ENCODE data around the gene LHX6. TPM values are rescaled to one million over a fixed set of nuclear protein-coding genes. Genes with fewer than 3 reads are reported as not detected.
A peak's percentile ranks its signal among the peaks of the same experiment; 100 is the strongest.

LHX6 gene
- total RNA-seq, 4 donors from 2014 or later = 2.2 to 13.3 (median 8.8) TPM

GRCh38 chr9:122172131-122172530, 56.6 kb downstream of the LHX6 start:
- ATAC-seq (ENCODE audit: low FRiP score) = no peak
- TF ChIP-seq, protein P1, sequence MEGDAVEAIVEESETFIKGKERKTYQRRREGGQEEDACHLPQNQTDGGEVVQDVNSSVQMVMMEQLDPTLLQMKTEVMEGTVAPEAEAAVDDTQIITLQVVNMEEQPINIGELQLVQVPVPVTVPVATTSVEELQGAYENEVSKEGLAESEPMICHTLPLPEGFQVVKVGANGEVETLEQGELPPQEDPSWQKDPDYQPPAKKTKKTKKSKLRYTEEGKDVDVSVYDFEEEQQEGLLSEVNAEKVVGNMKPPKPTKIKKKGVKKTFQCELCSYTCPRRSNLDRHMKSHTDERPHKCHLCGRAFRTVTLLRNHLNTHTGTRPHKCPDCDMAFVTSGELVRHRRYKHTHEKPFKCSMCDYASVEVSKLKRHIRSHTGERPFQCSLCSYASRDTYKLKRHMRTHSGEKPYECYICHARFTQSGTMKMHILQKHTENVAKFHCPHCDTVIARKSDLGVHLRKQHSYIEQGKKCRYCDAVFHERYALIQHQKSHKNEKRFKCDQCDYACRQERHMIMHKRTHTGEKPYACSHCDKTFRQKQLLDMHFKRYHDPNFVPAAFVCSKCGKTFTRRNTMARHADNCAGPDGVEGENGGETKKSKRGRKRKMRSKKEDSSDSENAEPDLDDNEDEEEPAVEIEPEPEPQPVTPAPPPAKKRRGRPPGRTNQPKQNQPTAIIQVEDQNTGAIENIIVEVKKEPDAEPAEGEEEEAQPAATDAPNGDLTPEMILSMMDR (IDR thresholded peaks at IDR 0.05) = no peak
- DNase-seq (ENCODE audit: low spot score) = no peak

GRCh38 chr9:122168356-122168755, 60.4 kb downstream of the LHX6 start:
- TF ChIP-seq, protein P1 (IDR thresholded peaks at IDR 0.05) = no peak
- no peak for DNase-seq (ENCODE audit: low spot score)
- no peak for ATAC-seq (ENCODE audit: low FRiP score)

- TF ChIP-seq, protein P1 (IDR thresholded peaks at IDR 0.05) = no peak
- DNase-seq (ENCODE audit: low spot score) = no peak
- ATAC-seq (ENCODE audit: low FRiP score) = no peak
Observed at GRCh38 chr9:122164286-122164685, 64.5 kb downstream of the LHX6 start.

GRCh38 chr9:122162415-122162814, 66.3 kb downstream of the LHX6 start:
- TF ChIP-seq, protein P1 (IDR thresholded peaks at IDR 0.05) = no peak
- DNase-seq (ENCODE audit: low spot score) (no peak), ATAC-seq (ENCODE audit: low FRiP score) (no peak)

DNA sequence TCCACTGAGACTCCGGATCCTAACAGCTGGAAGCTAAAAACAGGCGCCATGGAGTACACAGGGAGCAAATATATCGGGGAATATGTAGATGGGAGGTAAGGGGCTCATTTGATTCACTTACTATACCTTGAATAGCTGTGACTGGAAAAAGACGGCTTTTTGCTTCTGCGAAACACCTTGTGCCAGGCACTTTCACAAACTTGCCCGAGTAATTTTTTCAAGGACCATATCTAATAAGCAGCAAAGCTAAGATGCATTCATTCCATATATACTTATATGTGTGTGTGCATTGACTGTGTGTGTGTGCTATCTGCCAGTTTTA, 68.9 kb downstream of the LHX6 start:
- DNase-seq (ENCODE audit: low spot score) = no peak
- TF ChIP-seq, protein P1 (IDR thresholded peaks at IDR 0.05) = no peak
- no peak for ATAC-seq (ENCODE audit: low FRiP score)

- TF ChIP-seq, protein P1 (IDR thresholded peaks at IDR 0.05) = no peak
- DNase-seq (ENCODE audit: low spot score) (peak; percentile 95), ATAC-seq (ENCODE audit: low FRiP score) (peak; percentile 95)
Observed at GRCh38 chr9:122159026-122159924, 69.5 kb downstream of the LHX6 start, which contains the start of the genes MORN5 and NDUFA8. Gene MORN5, plus strand, starts transcription at chr9:122159908. Its CDS starts 65 bp downstream, at chr9:122159973. Gene NDUFA8, minus strand, starts transcription at chr9:122159779. Its CDS starts 102 bp downstream, at chr9:122159677.

DNA sequence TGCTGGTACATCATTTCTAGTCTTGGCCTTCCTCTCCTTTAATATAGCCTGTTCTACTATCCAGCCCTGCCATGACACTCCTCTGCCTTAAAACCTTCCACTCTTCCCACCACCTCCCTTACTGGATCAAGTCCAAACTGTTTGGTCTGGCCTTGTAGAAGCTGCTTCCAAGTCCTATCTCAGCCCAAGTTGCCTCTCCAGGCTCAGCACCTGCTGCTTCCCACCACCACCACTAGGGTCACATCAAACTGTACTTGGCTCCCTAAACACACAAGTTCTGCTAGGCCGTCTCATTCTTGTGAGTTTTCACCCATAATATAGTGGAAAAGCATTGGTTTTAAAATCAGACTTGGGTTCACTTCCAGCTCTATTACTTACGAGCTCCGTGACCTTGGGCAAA, 70.6 kb downstream of the LHX6 start:
- DNase-seq (ENCODE audit: low spot score) (no peak), ATAC-seq (ENCODE audit: low FRiP score) (no peak)
- TF ChIP-seq, protein P1 (IDR thresholded peaks at IDR 0.05) = no peak
